Femur (tissue), 1 donor: ENCODE data around the gene HOXD13.

ENCODE experiments used
- DNase-seq: peaks from one replicate; pipeline ENCODE4 v3.0.0-alpha.2; 2017

The HOXD13 gene

DNA sequence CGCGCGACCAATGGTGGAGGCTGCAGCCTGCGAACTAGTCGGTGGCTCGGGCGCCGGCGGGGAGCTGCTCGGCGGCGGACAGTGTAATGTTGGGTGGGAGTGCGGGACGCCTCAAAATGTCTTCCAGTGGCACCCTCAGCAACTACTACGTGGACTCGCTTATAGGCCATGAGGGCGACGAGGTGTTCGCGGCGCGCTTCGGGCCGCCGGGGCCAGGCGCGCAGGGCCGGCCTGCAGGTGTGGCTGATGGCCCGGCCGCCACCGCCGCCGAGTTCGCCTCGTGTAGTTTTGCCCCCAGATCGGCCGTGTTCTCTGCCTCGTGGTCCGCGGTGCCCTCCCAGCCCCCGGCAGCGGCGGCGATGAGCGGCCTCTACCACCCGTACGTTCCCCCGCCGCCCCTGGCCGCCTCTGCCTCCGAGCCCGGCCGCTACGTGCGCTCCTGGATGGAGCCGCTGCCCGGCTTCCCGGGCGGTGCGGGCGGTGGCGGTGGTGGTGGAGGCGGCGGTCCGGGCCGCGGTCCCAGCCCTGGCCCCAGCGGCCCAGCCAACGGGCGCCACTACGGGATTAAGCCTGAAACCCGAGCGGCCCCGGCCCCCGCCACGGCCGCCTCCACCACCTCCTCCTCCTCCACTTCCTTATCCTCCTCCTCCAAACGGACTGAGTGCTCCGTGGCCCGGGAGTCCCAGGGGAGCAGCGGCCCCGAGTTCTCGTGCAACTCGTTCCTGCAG, 30.3 kb downstream of the HOXD13 start, which contains the start of gene HOXD9:
Gene HOXD9, plus strand, starts transcription at position 37 of the 728 bp plus-strand sequence. Its CDS starts 50 bp downstream, at position 87.
- peak; percentile 86 for DNase-seq

DNA sequence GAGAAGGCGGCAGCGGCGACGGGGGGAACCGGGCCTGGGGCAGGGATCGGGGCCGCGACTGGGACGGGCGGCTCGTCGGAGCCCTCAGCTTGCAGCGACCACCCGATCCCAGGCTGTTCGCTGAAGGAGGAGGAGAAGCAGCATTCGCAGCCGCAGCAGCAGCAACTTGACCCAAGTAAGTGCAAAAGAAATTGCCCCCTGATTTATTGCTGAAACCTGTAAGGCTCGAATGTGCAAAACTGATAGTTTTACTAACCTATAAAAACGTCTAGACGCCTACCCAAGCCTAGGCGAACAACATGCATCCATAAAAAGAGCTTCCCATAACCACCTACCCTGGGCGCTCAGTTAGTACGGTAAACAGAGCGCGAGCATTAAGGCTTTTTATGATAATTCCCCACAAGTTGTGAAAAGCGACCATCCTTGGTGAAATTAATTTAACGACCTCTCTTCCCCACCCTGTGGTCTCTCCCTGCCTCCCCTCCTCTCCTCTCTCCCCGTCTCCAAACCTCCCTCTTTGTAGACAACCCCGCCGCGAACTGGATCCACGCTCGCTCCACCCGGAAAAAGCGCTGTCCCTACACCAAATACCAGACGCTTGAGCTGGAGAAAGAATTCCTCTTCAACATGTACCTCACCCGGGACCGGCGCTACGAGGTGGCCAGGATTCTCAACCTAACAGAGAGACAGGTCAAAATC, 31.0 kb downstream of the HOXD13 start:
- peak; percentile 28 for DNase-seq

DNA sequence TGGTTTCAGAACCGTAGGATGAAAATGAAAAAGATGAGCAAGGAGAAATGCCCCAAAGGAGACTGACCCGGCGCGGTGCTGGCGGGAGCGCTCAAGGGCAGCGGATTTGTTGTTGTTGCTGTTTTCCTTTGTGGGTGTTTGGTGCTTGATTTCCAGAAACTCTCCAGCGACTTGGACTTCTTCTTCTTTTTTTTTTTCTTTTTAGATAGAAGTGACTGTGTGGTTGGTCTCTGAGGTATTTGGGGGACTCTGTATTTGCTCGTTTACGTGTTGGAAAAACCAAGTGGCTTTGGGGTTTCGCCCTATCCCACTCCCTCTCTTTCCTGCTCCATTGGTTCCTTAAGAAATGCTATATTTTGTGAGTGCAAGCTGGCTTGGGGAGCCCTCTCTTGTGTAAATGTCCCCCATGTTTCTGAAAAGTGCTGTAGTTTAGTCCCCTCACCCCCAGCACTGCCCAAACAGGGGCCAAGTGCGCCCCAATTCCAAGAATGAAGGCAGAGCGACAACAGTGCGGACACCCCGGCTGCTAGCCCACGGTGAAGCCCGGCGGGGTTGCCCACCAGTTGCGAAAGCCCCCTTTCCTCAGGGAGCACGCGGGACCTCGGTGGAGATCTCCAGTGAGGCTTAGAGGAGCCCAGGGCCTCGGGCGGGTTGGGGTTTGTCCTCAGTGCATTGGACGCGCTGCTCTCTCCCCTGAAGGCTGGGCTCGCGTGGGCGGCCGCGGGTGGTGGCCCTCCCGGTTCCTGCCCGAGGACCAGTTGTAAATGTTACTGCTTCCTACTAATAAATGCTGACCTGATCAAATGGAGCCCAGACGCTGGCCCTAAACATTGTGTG, 31.8 kb downstream of the HOXD13 start:
- peak; percentile 19 for DNase-seq

DNA sequence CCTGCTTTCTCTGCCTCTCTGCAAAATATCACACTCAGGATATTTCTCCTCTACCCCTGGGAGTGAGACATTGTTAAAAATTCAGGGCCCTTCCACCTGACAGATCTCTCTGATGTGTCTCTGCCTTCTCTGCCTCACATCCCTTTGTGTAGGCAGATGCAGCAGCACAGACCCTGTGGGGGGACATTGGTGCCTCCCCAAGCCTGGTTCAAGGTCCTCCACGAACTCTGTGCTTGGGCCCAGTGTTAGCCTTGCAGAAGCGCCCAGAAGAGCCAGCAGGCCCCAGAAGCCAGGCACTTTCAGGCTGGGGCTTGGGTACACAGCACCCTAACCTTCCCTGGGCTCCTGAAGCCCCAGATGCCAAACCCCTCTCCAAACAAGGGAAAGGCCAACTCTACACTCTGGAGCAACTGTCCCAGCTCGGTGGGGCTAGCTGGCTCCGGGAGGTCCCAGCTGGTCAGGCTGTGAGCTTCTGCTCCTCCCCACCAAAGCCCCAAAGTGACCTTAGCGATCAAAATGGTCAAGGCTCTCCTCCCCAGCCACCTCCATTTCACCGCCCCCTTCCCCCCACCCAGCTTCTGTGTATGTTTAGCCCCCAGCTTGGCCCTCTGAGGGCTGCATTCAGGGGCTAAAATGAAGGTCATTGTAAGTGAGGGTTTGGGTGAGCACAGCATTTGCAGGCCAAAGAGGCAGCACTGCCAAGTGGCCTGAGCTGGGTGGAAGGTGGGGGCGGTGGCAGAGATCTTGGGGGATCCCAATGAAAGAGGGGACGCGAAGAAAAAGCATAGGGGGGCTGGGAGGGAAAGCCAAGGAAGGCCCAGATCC, 32.6 kb downstream of the HOXD13 start:
- no peak for DNase-seq

DNA sequence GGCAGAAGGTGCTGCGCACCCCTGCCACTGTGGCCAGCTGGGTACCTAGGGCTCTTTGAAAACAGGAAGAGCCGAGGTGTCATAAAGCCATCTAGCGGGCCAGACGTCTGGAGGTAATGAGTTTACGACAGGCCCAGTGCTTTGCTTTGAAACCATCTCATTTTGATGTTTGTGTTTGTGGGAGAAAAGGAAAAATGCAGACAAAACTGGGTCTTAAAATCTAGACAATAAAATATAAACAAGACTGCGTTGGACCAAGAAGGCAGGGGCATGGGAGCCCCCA, 33.2 kb downstream of the HOXD13 start:
- no peak for DNase-seq

DNA sequence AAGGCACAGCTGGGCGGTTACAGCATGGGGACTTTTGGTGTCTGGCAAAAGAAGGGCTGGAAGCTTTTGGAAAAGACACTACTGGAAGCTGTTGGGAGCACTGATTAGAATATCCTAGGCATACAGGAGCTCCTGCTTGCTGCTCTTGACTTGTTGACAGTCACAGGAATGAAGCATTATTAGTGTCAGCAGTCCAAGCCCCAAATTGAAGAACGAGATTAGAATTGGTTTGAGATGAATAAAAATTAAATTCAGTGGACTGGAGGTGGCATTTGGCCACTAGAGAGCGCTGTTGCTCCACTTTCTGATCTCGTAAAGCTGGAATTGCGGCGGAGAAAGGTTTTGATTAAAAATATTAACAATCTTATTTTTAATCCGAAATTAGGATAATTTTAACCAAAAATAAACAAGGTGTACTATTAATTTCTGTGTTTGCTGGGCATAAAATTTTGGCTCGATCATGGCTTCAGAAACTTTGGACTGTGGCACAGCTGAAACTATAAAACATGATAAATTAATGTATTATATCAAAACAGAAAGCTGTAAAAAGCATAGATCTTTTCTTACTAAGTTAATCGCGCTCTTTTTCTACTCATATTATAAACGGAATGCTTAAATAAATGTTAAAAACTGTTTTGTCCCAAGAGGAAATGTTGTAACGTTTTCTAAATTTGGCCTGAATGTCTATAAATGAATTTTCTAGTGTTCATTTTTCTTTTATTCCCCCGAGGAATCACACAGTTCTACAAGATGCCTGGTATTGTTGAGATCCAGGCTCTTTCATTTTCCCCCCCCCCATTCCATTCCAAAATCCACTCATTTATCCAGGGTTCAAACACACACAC, 34.6 kb downstream of the HOXD13 start:
- DNase-seq = peak; percentile 84

DNA sequence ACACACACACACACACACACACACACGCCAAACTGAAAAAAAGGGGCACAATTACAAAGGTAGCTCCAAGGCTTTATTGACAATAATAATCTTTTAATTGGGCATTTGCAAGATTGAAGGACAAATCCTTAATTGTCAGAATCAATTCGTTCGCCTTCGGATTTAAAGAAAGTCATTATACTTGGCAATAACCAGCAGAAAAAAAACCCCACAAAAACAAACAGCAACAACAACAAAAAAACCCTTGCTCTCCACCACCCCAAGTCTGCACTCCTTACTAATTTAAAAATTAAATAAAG, 35.2 kb downstream of the HOXD13 start:
- DNase-seq = no peak

DNA sequence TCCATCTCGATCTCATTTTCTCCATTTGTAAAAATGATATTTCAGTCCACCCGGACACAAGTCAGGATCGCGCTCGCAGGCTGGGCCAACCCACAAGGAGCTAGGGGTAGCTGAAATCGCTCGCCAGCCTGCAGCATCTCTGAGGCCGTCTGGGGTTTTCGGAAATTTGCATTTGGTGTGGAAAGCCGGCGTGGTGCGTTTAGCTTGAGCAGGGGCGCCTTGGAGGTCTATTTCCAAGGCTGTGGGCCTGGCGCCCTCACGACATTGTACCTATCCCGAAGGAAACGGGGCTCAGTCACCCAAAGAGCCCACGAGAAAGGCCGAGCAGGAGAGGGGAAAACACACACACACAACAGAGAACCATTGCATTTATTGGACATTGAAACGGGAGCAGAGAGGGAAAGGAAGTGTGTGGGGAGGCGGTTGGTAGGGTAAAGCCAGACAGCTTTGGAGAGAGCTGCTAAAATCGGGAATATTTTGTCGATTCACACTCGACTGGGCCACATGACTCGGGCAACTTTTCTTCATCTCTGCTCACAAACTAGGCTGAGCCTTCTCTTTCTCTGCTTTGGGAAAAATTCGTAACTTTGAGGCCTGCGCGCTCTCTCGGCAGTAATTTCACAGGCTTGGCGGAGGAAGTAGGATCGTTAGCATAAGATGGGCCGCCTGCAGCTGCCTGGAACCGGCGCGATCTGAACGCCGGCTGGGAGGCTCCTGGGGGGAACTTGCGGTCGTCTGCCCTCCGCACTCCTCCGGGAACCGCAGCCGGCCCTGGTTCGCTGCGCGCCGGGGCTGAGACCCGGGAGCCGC, 35.9 kb downstream of the HOXD13 start:
- peak; percentile 73 for DNase-seq

DNA sequence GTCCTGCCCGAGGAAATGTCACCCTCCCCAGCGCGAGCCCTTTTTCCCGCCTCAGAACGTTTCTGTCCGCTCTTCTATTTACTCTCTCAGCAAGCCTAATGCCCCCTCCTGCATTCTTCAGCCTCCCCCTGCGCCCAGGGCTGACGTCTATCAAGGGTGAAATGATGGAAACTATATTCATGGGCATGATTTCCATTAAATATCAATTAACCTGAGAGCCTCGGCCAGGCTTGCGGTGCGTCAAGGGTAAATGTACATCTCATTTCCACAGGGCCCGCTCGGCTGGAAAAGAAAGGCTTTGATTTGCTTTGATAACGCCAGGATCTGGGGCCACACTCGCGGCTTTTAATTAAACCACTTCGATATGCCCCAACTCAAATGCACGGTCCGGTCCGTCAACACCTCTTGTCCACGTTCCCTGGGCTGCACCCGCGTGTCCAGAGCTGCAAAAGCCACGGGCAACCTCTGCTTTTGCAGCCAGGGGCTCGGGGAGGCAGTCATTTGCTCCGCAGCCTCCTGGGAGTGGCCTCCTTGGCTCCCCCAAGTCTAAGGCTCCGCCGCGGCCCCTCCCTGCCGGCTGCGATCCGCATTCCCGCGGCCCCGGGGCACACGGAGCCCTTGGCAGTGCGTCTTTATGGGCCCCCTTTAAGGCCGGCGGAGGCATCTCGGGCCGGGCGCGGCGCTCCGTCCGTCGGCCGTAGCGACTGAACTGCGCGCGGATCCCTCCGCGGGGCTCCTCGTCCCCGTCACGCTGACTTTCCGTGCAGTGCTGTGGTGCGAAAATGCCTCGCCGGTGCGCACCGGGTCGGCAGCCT, 36.7 kb downstream of the HOXD13 start, which contains the start of gene HOXD8:
Gene HOXD8, plus strand, starts transcription at position 724 of the 815 bp plus-strand sequence. CDS start 662 bp downstream, outside the sequence.
- DNase-seq = peak; percentile 88

DNA sequence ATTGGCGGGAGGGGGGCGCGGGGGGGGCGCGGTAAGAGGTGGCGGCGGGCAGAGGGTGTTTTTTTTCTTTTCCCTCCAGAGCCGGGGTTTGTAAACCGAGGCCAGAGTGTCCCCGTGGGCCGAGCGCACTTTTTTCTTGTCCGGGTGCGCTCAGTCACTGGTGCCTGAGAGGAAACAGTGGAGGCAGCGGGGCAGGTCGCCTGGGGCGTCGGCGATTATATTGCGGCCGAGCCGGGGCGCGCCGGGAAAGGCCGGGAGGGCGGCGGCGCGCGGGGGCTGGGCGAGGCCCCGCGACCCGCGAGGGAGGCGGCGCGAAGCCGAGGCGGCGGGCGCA, 37.3 kb downstream of the HOXD13 start:
- no peak for DNase-seq

DNA sequence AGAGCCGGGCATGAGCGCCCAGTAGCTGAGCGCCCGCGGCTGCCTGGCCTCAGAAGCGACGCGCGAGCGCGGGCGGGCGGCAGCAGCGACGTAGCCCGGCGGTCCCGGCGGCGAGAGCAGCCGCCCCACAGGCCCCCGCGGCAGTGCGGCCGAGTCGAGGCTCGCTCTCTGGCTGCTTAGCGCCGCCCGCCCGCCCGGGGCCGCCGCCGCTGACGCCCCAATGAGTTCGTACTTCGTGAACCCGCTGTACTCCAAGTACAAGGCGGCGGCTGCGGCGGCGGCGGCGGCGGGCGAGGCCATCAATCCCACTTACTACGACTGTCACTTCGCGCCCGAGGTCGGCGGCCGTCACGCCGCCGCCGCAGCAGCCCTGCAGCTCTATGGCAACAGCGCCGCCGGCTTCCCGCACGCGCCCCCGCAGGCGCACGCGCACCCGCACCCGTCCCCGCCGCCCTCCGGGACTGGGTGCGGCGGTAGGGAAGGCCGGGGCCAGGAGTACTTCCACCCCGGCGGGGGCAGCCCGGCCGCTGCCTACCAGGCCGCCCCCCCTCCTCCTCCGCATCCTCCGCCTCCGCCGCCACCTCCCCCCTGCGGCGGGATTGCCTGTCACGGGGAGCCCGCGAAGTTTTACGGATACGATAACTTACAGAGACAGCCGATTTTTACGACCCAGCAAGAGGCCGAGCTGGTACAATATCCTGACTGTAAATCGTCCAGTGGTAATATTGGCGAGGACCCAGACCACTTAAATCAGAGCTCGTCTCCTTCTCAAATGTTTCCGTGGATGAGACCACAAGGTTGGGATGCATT, 37.8 kb downstream of the HOXD13 start:
- DNase-seq = peak; percentile 77

DNA sequence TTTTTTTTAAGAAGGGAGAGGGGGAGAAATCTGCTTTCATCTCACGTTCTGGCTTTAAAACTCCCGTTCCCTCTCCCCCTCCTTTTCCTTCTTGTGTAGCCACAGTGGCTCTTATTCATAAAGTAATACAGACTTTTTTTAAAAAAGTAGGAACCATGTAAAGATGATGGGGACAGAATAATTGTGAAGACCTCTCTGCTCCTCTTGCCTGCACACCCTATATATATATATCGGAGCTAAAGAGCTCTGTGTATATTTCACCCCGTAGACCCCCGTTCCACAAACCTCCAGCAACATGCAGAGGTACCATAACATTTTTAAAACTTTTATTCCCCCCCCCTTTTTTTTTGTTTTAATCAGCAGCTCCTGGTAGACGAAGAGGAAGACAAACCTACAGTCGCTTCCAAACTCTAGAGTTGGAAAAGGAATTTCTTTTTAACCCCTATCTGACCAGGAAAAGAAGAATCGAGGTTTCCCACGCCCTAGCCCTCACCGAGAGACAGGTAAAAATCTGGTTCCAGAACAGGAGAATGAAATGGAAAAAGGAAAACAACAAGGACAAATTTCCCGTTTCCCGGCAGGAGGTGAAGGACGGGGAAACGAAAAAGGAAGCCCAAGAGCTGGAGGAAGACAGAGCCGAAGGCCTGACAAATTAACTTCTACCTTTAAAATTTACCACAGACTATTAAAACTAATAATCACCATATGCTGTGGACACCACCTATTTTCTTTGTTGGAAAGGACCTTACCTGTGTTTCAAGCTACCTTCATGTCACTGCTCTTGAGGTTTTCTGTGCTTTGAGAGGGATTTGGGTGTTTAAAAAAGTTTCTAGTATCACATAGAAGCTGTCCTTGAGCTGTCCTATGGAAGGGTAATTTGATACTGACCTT, 38.7 kb downstream of the HOXD13 start:
- no peak for DNase-seq

DNA sequence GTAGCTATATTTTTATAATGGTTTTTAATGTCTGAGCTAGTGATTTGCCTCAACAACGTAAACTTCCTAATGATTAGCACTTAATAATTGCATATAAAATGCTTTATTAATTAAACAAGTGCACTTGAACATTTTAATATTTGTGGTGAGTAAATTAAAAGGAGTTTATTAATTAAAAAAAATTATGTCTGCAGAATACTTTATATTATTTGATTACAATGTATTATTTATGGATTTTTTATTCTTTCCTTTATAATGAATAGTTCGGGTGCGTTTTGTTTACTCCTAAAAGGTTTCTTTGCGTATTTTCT, 39.3 kb downstream of the HOXD13 start:
- DNase-seq = no peak

DNA sequence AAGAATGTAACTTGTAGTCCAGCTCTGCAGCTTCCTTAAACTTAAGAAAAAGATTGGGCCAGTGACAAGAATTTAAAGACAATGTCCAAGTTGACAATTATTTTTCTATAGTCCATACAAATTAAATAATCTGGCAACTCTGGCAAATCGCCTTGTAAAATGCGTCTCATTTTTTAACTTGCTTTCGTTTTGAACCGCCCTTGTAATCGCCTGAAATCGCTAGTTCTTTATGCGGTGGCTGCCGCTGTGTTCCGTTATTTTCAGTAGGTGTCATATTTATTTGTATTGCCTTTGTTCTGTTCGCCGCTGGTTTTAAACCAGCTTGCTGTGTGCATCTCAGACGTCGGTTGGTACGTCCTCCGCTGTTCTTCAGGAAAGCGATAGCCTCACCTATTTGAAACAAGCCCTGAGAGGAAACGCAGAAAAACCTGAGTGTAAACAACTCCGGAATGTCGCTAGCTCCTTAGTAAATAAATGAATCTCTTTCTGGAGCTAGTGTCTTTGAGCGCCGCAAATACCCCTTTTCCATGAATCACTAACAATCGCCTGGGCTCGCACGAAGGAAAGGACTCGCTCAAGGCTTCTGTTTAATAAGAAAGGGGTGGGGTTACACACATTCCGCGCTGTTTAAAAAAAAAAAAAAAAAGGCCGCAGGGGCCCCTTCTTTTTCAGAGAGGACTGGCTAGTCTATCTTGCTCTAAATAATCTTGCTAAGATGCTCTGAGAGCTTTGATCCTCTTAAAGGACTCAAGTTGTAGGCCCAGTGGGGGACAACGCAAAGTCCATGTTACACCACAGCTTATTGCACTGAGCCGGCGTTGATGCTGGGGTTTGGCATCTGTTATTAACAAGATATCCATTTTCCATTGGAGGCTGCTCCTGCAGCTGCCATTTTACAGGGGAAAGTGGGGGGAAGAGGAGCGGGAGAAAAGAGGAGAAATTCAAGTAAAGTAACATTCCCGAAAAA, 40.0 kb downstream of the HOXD13 start:
- no peak for DNase-seq

DNA sequence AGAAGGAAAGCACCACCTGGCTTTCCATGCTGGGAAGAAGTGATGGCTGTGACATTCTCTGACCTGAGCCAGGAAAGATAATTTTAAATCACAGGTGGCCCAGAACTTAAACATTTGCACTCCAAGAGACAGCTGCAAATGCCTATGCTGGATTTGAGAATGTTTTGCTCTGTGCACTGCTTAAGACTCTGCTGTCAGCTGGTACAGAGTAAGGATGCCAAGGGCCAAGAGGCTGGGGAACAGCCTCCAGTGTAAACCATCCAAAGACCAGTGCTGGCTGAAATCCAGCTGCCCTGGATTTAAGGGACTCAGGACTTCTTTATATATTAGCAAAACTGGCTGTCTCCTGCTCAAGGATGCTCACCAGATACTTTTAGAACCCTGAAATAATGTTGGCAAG, 40.9 kb downstream of the HOXD13 start:
- DNase-seq = no peak

DNA sequence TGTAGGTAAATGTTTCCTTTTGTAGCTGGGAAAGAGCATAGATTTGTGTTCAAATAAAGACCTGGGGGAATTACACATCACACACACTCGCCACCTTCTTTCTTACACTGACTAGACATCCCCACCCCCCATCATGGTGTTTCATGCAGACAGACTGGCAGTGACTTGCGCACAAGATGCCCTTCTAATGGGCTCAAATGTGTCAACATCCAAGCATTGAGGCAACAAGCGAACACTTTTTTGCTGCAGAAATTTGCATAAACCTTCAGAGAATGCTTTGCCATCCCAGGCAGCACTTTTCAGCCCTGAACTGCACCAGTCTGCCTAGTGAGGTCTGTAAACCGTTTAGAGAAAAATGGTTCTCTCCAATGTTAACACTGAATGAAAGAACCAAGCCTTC, 41.5 kb downstream of the HOXD13 start:
- no peak for DNase-seq

DNA sequence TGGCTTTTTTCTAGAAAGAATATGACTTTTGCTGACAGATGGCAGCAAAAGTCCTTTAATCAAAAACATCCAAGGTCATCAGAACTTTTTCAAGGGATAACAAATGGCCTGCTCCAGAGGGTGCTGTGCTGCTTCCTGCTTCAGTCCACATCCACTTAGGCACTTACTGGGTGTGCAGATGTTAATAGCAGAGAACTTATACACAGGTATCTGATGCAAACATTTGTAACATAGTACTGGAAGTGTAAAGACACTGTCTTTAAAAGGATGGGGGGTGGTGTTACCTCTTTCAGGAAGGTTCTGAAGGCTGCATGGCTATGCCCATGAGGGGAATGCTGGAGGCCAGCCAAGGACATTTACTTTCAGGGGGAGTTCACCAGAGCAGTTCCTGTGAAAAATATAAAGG, 42.5 kb downstream of the HOXD13 start:
- DNase-seq = no peak
